Measurements from ENCODE around the gene IFNAR2. TPM values are rescaled to one million over a fixed set of nuclear protein-coding genes. Genes with fewer than 3 reads are reported as not detected.
A peak's percentile ranks its signal among the peaks of the same experiment; 100 is the strongest.

IFNAR2 gene
- total and polyA plus RNA-seq, 2 donors from 2014 or later: 14.8 to 56.5 TPM

- DNase-seq (no peak), FAIRE-seq (no peak)
- H3K27me3 ChIP-seq (ENCODE audit: control insufficient read depth, insufficient read depth, low read length): no peaks in the 10 kb centered on the region
- no peak overlapping the region for H3K27ac ChIP-seq (ENCODE audit: low read depth in 2 of 2, low read length in 2 of 2)
- H3K4me3 ChIP-seq (ENCODE audit: low read length in 3 of 3): no peak overlapping the region
- TF ChIP-seq CTCF (IDR thresholded peaks at IDR 0.05; ENCODE audit: borderline replicate concordance, extremely low read depth, insufficient read depth): no peak
- intact Hi-C loops (cut with DNase I): no loop called here
- peaks cover 0 to 2% (median 2%) of the 10 kb centered on the region in 3 donors for H3K36me3 ChIP-seq (ENCODE audit: control insufficient read depth in 2 of 3, insufficient read depth in 3 of 3, low read length in 3 of 3)
- H3K4me1 ChIP-seq (ENCODE audit: control insufficient read depth in 2 of 3, insufficient read depth in 2 of 3, low read depth in 1 of 3, low read length in 3 of 3): peaks cover 0 to 2% (median 0%) of the 10 kb centered on the region in 3 donors
- no peak overlapping the region for H3K9ac ChIP-seq (ENCODE audit: low read length in 3 of 3)
- no peaks in the 10 kb centered on the region for H3K9me3 ChIP-seq (ENCODE audit: control insufficient read depth in 2 of 3, insufficient read depth in 1 of 3, low read length in 3 of 3)
These were observed 28.7 kb downstream of the IFNAR2 start for GRCh38 chr21:33258475-33258874.

- no peak overlapping the region for H3K4me3 ChIP-seq (ENCODE audit: low read length in 3 of 3)
- peaks cover 0 to 2% (median 0%) of the 10 kb centered on the region in 3 donors for H3K4me1 ChIP-seq (ENCODE audit: control insufficient read depth in 2 of 3, insufficient read depth in 2 of 3, low read depth in 1 of 3, low read length in 3 of 3)
- no peak for FAIRE-seq
- no peaks in the 10 kb centered on the region for H3K27me3 ChIP-seq (ENCODE audit: control insufficient read depth, insufficient read depth, low read length)
- peaks cover 0 to 3% (median 2%) of the 10 kb centered on the region in 3 donors for H3K36me3 ChIP-seq (ENCODE audit: control insufficient read depth in 2 of 3, insufficient read depth in 3 of 3, low read length in 3 of 3)
- H3K9me3 ChIP-seq (ENCODE audit: control insufficient read depth in 2 of 3, insufficient read depth in 1 of 3, low read length in 3 of 3): no peaks in the 10 kb centered on the region
- H3K27ac ChIP-seq (ENCODE audit: low read depth in 2 of 2, low read length in 2 of 2): no peak overlapping the region
- DNase-seq: no peak
- H3K9ac ChIP-seq (ENCODE audit: low read length in 3 of 3): no peak overlapping the region
- intact Hi-C loops (cut with DNase I): no loop called here
- no peak for TF ChIP-seq CTCF (IDR thresholded peaks at IDR 0.05; ENCODE audit: borderline replicate concordance, extremely low read depth, insufficient read depth)
These were observed 29.7 kb downstream of the IFNAR2 start for GRCh38 chr21:33259428-33259827.

DNA sequence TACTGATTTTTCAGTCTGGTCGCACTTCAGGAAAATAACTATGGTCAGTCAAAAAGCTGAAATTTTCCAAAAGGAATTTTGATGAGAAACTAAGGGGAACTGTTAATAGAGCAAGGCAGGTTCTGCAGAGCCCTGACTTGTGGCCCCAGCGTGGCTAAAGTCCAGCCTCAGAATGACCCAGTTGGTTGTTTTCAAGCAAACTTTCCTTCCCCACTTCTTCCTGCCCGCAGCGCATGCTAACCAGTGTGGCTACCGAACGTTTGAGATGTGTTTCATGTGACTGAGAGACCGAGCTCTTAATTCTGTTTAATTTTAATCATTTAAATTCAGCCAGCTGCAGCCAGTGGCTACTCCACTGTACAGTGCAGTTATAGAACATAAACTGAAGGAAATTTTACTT, 30.3 kb downstream of the IFNAR2 start:
- Histone ChIP-seq H3K27ac (ENCODE audit: low read depth in 2 of 2, low read length in 2 of 2) (no peak overlapping the region), H3K36me3 (ENCODE audit: control insufficient read depth in 2 of 3, insufficient read depth in 3 of 3, low read length in 3 of 3) (peaks cover 0 to 3% (median 2%) of the 10 kb centered on the region in 3 donors), H3K9me3 (ENCODE audit: control insufficient read depth in 2 of 3, insufficient read depth in 1 of 3, low read length in 3 of 3) (no peaks in the 10 kb centered on the region), H3K4me3 (ENCODE audit: low read length in 3 of 3) (no peak overlapping the region), H3K9ac (ENCODE audit: low read length in 3 of 3) (no peak overlapping the region), H3K27me3 (ENCODE audit: control insufficient read depth, insufficient read depth, low read length) (no peaks in the 10 kb centered on the region), H3K4me1 (ENCODE audit: control insufficient read depth in 2 of 3, insufficient read depth in 2 of 3, low read depth in 1 of 3, low read length in 3 of 3) (peaks cover 0 to 2% (median 0%) of the 10 kb centered on the region in 3 donors)
- DNase-seq (peak in 1 of 5 donors; percentile 14), FAIRE-seq (no peak)
- no peak for TF ChIP-seq CTCF (IDR thresholded peaks at IDR 0.05; ENCODE audit: borderline replicate concordance, extremely low read depth, insufficient read depth)
- intact Hi-C loops (cut with DNase I): no loop called here

- H3K4me1 ChIP-seq (ENCODE audit: control insufficient read depth in 2 of 3, insufficient read depth in 2 of 3, low read depth in 1 of 3, low read length in 3 of 3): peaks cover 0 to 8% (median 0%) of the 10 kb centered on the region in 3 donors
- intact Hi-C loops (cut with DNase I): no loop called here
- no peak overlapping the region for H3K9ac ChIP-seq (ENCODE audit: low read length in 3 of 3)
- no peak for FAIRE-seq
- peaks cover 0 to 3% (median 2%) of the 10 kb centered on the region in 3 donors for H3K36me3 ChIP-seq (ENCODE audit: control insufficient read depth in 2 of 3, insufficient read depth in 3 of 3, low read length in 3 of 3)
- no peak overlapping the region for H3K27ac ChIP-seq (ENCODE audit: low read depth in 2 of 2, low read length in 2 of 2)
- H3K9me3 ChIP-seq (ENCODE audit: control insufficient read depth in 2 of 3, insufficient read depth in 1 of 3, low read length in 3 of 3): no peaks in the 10 kb centered on the region
- no peak overlapping the region for H3K4me3 ChIP-seq (ENCODE audit: low read length in 3 of 3)
- H3K27me3 ChIP-seq (ENCODE audit: control insufficient read depth, insufficient read depth, low read length): no peaks in the 10 kb centered on the region
- TF ChIP-seq CTCF (IDR thresholded peaks at IDR 0.05; ENCODE audit: borderline replicate concordance, extremely low read depth, insufficient read depth): no peak
- DNase-seq: no peak
These were observed 31.9 kb downstream of the IFNAR2 start for GRCh38 chr21:33261635-33262034.

Data from kidney (tissue), 14 donors.